ENCODE data around the gene PIGU. TPM values are rescaled to one million over a fixed set of nuclear protein-coding genes. Genes with fewer than 3 reads are reported as not detected.

Gene PIGU
- total and polyA plus RNA-seq, 2 donors (not counting 1 experiment from before 2014, with no cell fraction given), result 6.4 to 42.6 TPM

DNA sequence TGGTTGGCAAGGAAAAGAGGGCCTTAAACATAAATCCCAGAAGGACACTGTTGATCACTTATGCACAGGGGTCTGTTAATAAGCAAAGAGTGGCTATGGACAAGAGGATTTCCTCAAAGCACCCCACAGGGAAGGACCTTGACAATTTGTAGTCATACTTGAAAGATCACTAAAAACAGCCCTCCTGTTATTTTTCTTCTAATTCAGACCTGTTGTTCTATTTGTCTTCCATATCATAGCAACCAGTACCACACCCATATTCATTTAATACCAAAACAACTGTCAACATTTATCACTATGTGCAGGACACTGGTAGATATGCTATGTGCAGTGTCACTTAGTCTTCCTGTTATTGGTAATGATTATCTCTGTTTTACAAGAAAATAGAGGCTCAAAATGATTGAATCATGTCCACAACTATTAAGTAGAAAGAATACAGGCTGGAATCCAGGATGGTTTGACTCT lies 163.9 kb downstream of the PIGU start:
- Histone ChIP-seq H2AFZ (ENCODE audit: low read length) (no peak overlapping the region), H3K9me3 (ENCODE audit: control insufficient read depth, insufficient read depth, low read depth, low read length) (no peaks in the 10 kb centered on the region), H3K9ac (ENCODE audit: insufficient read depth, low read length) (no peak overlapping the region), H3K79me2 (ENCODE audit: control insufficient read depth, insufficient read depth, low read length) (peaks cover 14% of the 10 kb centered on the region), H3K36me3 (ENCODE audit: control insufficient read depth, insufficient read depth, low read length) (no peaks in the 10 kb centered on the region), H3K4me2 (ENCODE audit: extremely low read depth, insufficient read depth, low read length) (no peak overlapping the region), H4K20me1 (ENCODE audit: control insufficient read depth, extremely low read depth, insufficient read depth, low read length) (no peaks in the 10 kb centered on the region), H3K4me1 (ENCODE audit: control insufficient read depth, extremely low read depth, insufficient read depth, low read length) (peaks cover 3% of the 10 kb centered on the region), H3K27ac (ENCODE audit: insufficient read depth, low read length) (peak overlapping the region; percentile 38), H3K27me3 (ENCODE audit: control insufficient read depth, insufficient read depth, low read length) (no peaks in the 10 kb centered on the region), H3K4me3 (replicated peaks in 1 of 4; ENCODE audit: control extremely low read depth in 1 of 4, insufficient read depth in 1 of 4, low read depth in 3 of 4, low read length in 4 of 4) (no peak overlapping the region)
- no peak for TF ChIP-seq EZH2 (IDR thresholded peaks at IDR 0.05; ENCODE audit: low read length, missing control alignments)
- TF ChIP-seq, protein P1, sequence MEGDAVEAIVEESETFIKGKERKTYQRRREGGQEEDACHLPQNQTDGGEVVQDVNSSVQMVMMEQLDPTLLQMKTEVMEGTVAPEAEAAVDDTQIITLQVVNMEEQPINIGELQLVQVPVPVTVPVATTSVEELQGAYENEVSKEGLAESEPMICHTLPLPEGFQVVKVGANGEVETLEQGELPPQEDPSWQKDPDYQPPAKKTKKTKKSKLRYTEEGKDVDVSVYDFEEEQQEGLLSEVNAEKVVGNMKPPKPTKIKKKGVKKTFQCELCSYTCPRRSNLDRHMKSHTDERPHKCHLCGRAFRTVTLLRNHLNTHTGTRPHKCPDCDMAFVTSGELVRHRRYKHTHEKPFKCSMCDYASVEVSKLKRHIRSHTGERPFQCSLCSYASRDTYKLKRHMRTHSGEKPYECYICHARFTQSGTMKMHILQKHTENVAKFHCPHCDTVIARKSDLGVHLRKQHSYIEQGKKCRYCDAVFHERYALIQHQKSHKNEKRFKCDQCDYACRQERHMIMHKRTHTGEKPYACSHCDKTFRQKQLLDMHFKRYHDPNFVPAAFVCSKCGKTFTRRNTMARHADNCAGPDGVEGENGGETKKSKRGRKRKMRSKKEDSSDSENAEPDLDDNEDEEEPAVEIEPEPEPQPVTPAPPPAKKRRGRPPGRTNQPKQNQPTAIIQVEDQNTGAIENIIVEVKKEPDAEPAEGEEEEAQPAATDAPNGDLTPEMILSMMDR (conservative IDR thresholded peaks at IDR 0.05 in 1 of 2, IDR thresholded peaks at IDR 0.05 in 1 of 2; ENCODE audit: low read depth in 1 of 2, low read length in 2 of 2), result no peak
- DNase-seq (ENCODE audit: low read depth in 2 of 2), result no peak

DNA sequence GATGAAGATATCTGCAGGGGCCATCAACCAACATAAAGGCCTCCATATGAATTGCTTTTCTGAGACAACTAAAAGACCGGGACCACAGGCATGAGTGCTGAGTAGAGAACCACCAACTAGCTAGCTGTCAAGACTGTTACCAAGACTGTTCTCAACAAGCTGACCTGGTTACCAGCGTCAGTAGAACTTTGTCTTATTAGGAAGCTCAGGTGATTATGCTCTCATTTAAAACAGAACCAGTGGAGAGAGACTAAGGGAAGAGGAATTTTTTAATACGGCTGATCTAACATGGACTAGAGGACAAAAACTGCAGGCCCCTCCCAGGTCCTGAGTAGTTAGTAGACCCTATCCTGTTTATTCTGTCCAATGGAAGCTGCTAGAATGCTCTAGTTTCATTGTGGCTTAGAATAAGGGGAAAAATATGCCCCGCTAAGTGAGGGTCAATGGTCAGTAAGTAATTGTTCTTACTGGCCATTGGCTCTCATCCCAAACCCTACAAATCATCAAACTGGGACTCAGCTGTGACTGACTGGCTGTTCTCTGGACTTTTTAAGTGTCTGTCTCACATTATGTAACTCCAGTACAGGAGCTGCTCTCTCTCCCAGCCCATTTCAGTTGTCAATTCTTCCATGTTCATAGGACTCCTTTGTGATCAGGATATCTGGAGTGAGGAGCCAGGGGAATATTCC lies 164.5 kb downstream of the PIGU start:
- no peaks in the 10 kb centered on the region for H4K20me1 ChIP-seq (ENCODE audit: control insufficient read depth, extremely low read depth, insufficient read depth, low read length)
- H3K4me3 ChIP-seq (replicated peaks in 1 of 4; ENCODE audit: control extremely low read depth in 1 of 4, insufficient read depth in 1 of 4, low read depth in 3 of 4, low read length in 4 of 4), result no peak overlapping the region
- H3K4me2 ChIP-seq (ENCODE audit: extremely low read depth, insufficient read depth, low read length), result no peak overlapping the region
- H3K4me1 ChIP-seq (ENCODE audit: control insufficient read depth, extremely low read depth, insufficient read depth, low read length), result peaks cover 3% of the 10 kb centered on the region
- H3K9me3 ChIP-seq (ENCODE audit: control insufficient read depth, insufficient read depth, low read depth, low read length), result no peaks in the 10 kb centered on the region
- no peaks in the 10 kb centered on the region for H3K27me3 ChIP-seq (ENCODE audit: control insufficient read depth, insufficient read depth, low read length)
- no peak overlapping the region for H2AFZ ChIP-seq (ENCODE audit: low read length)
- H3K36me3 ChIP-seq (ENCODE audit: control insufficient read depth, insufficient read depth, low read length), result no peaks in the 10 kb centered on the region
- peak; percentile 18 to 33 for DNase-seq (ENCODE audit: low read depth in 2 of 2)
- H3K79me2 ChIP-seq (ENCODE audit: control insufficient read depth, insufficient read depth, low read length), result peaks cover 9% of the 10 kb centered on the region
- H3K9ac ChIP-seq (ENCODE audit: insufficient read depth, low read length), result no peak overlapping the region
- H3K27ac ChIP-seq (ENCODE audit: insufficient read depth, low read length), result peak overlapping the region; percentile 38
- TF ChIP-seq, protein P1 (conservative IDR thresholded peaks at IDR 0.05 in 1 of 2, IDR thresholded peaks at IDR 0.05 in 1 of 2; ENCODE audit: low read depth in 1 of 2, low read length in 2 of 2), result no peak
- no peak for TF ChIP-seq EZH2 (IDR thresholded peaks at IDR 0.05; ENCODE audit: low read length, missing control alignments)

DNA sequence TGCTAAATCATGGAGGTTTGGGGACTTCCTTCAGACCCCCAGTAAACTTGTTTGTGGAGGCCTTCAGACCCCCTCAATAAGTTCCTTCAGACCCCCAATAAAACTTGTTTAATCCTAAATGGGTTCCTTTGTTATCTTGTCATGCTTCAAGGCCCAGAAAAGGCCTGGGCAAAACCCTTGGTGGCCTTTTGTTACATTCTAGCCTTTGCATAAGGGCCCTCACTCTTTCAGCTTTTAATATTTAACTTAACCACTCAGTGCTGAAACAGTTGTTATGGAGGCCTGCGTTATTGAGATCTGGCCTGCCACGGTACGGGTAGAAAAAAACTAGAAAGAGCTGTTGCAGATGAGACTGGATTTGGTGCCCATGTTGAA lies 165.0 kb downstream of the PIGU start:
- Histone ChIP-seq H3K27me3 (ENCODE audit: control insufficient read depth, insufficient read depth, low read length) (no peaks in the 10 kb centered on the region), H3K9ac (ENCODE audit: insufficient read depth, low read length) (no peak overlapping the region), H4K20me1 (ENCODE audit: control insufficient read depth, extremely low read depth, insufficient read depth, low read length) (no peaks in the 10 kb centered on the region), H3K27ac (ENCODE audit: insufficient read depth, low read length) (no peak overlapping the region), H3K4me2 (ENCODE audit: extremely low read depth, insufficient read depth, low read length) (no peak overlapping the region), H3K4me3 (replicated peaks in 1 of 4; ENCODE audit: control extremely low read depth in 1 of 4, insufficient read depth in 1 of 4, low read depth in 3 of 4, low read length in 4 of 4) (no peak overlapping the region), H3K79me2 (ENCODE audit: control insufficient read depth, insufficient read depth, low read length) (peaks cover 3% of the 10 kb centered on the region), H2AFZ (ENCODE audit: low read length) (no peak overlapping the region), H3K36me3 (ENCODE audit: control insufficient read depth, insufficient read depth, low read length) (no peaks in the 10 kb centered on the region), H3K4me1 (ENCODE audit: control insufficient read depth, extremely low read depth, insufficient read depth, low read length) (peaks cover 3% of the 10 kb centered on the region), H3K9me3 (ENCODE audit: control insufficient read depth, insufficient read depth, low read depth, low read length) (no peaks in the 10 kb centered on the region)
- no peak for TF ChIP-seq EZH2 (IDR thresholded peaks at IDR 0.05; ENCODE audit: low read length, missing control alignments)
- TF ChIP-seq, protein P1 (conservative IDR thresholded peaks at IDR 0.05 in 1 of 2, IDR thresholded peaks at IDR 0.05 in 1 of 2; ENCODE audit: low read depth in 1 of 2, low read length in 2 of 2), result no peak
- DNase-seq (ENCODE audit: low read depth in 2 of 2), result no peak
